Gastroesophageal sphincter (tissue), 3 donors: ENCODE results near the gene CAVIN4.

Source experiments
- EP300 ChIP-seq: sonication (generic); formaldehyde crosslinking; IDR thresholded peaks from one replicate; pipeline ENCODE4 v1.6.1; 2017; ENCODE audit warnings: antibody characterized with exemption, mild to moderate bottlenecking
- POLR2A ChIP-seq, 2 donors: fragments of 450-650 bp; IDR thresholded peaks; one replicate each; pipeline ENCODE4 v1.6.1; 2017; ENCODE audit warnings: antibody characterized with exemption in 2 of 2, mild to moderate bottlenecking in 2 of 2, moderate library complexity in 1 of 2
- POLR2AphosphoS5 ChIP-seq: sonication (generic); formaldehyde crosslinking; IDR thresholded peaks from one replicate; pipeline ENCODE4 v1.6.1; 2017; ENCODE audit warnings: antibody characterized with exemption
- TF ChIP-seq, protein P1 (sequence below), 4 experiments: fragments of 200-600 bp in 2 of 4; fragments of 450-650 bp in 2 of 4; sonication (generic) in 1 of 4; IDR thresholded peaks; one replicate each; pipeline ENCODE4 v1.5.1; 2017 to 2019; ENCODE audit warnings: antibody characterized with exemption in 4 of 4, mild to moderate bottlenecking in 2 of 4, moderate library complexity in 2 of 4

DNA sequence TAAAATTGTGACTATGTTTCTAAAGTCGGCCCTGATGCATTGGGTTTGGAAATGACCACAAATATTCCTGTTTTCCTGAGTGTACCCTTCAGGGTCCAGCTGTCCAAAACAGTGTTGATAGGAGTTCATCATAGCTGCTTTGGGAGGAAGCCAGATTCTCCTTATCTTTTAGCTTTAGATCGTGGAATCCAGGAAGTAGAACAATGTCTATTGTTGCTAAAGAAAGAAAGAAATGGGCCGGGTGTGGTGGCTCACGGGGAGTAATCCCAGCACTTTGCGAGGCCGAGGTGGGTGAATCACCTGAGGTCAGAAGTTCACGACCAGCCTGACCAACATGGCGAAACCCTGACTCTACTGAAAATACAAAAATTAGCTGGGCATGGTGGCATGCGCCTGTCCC is 9.5 kb downstream of the CAVIN4 start:
- TF ChIP-seq, protein P1, sequence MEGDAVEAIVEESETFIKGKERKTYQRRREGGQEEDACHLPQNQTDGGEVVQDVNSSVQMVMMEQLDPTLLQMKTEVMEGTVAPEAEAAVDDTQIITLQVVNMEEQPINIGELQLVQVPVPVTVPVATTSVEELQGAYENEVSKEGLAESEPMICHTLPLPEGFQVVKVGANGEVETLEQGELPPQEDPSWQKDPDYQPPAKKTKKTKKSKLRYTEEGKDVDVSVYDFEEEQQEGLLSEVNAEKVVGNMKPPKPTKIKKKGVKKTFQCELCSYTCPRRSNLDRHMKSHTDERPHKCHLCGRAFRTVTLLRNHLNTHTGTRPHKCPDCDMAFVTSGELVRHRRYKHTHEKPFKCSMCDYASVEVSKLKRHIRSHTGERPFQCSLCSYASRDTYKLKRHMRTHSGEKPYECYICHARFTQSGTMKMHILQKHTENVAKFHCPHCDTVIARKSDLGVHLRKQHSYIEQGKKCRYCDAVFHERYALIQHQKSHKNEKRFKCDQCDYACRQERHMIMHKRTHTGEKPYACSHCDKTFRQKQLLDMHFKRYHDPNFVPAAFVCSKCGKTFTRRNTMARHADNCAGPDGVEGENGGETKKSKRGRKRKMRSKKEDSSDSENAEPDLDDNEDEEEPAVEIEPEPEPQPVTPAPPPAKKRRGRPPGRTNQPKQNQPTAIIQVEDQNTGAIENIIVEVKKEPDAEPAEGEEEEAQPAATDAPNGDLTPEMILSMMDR (IDR thresholded peaks at IDR 0.05), result no peak
- TF ChIP-seq EP300 (no peak), POLR2A (IDR thresholded peaks at IDR 0.05) (no peak), POLR2AphosphoS5 (no peak)
